Fibroblast of the conjunctiva (primary cell): ENCODE data around the gene SH3RF3.

Experiments used
- DNase-seq: peaks from one replicate; pipeline ENCODE4 v3.0.0-alpha.2; 2010; ENCODE audit warnings: low read depth

Gene SH3RF3

GRCh38 chr2:109243526-109244303 lies 114.7 kb downstream of the SH3RF3 start:
- no peak for DNase-seq

DNA sequence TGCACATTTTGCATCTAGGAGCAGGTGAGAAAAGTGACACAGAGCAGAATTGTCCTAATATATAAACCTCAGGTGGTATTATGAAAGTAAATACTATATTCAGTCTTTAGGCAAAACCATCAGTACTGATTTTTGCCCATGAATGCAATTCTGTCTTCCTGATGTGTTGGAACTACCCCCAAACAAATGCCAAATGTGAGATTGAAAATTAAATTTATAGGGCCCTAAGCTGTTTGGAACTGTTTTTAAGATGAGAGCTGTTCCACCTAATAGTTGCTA lies 115.2 kb downstream of the SH3RF3 start:
- no peak for DNase-seq

DNA sequence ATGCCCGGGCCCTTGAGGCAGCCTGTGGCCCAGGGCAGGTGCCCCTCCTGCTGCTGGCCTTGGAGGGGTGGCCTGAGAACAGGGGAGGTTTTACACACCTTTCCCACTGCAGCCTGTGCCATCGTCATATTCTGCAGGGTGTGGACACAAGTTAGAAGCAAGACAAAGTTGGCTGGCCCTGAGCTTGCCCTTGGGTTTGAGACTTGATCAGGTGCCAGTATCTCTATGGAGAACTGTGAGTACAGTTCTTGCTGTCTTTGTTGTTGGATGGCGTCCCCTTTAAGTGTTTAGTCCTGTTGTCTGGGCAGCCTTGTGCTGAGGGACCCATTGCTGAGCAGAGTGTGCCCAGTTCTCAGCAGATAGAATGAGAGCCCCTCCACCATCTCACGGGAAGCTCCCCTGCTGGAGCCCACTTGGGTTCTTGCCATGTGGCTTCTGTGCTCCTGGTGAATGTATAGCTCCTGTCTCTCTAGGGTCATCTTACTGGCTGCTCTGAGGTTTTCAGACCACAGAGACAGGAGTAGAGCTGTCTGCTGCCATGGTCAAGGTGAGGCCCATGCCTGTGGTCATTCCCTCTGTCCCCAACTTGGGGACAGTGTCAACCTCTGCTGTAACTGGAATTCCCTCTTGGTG lies 115.9 kb downstream of the SH3RF3 start:
- no peak for DNase-seq

- DNase-seq, result no peak
These were observed 117.2 kb downstream of the SH3RF3 start for GRCh38 chr2:109246176-109246575.

GRCh38 chr2:109246616-109247015 lies 117.6 kb downstream of the SH3RF3 start:
- no peak for DNase-seq

DNA sequence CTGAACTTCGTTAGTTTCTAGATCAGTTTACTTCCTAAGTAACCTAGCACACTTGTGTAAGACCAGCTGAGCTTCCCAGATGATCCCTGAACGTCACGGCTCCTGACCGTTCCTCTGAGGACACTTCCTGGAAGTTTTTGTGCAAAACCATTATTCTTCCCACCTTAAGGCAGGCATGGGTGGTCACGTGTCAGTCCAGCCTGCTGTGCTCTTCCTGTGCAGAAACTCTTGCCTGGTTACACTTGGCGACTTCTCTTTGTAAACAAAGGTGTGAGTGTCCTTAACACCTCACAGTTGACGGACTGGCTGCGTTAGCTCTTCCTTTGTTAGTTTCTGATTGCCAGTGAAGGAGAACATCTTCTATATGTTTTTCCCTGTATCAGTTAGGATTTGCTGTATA lies 118.3 kb downstream of the SH3RF3 start:
- DNase-seq, result no peak

GRCh38 chr2:109247812-109248211 lies 118.8 kb downstream of the SH3RF3 start:
- no peak for DNase-seq

- DNase-seq, result no peak
These were observed 119.6 kb downstream of the SH3RF3 start for GRCh38 chr2:109248590-109248989.

- no peak for DNase-seq
These were observed 124.2 kb downstream of the SH3RF3 start for GRCh38 chr2:109253217-109253616.

- no peak for DNase-seq
These were observed 125.3 kb downstream of the SH3RF3 start for GRCh38 chr2:109254174-109254904.

GRCh38 chr2:109255654-109256053 lies 126.6 kb downstream of the SH3RF3 start:
- no peak for DNase-seq

DNA sequence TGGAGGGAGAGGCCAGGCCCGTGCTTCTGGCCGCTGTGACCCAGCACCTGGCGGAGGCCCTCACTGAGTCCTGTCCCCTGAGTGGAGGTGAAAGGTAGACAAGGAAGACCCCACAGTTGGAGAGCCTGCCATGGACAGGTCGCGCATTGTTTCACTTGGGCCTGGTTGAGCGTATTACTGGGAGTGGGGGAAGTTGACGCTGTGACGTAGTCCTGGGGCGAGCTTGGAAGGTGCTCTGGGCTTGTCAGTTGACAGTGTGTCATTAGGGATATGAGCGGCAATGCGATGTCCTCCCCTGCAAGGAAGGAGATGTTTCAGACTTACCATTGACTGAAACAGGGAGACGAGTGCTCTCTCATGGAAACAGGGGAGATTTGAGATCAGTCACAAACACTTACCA lies 127.1 kb downstream of the SH3RF3 start:
- no peak for DNase-seq

DNA sequence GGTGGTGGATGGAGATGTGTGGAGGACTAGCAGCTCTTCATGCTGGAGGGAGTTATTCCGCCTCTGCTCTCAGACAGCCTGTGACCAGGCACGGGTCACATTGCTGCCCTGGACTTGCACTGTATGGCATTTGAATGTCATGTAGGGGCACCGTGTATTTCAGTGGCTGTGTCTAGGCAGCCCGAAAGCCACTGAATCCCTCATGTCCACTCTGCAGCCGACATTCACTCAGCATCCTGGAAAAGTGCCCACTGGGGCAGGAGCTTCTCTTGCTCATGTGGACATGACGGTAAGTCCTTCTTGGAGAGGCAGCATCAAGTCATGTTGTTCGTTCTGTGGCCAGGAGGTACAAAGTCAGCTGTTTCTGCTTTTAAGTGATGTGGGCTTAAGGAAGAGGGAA lies 127.9 kb downstream of the SH3RF3 start:
- DNase-seq, result no peak

GRCh38 chr2:109257653-109258052 lies 128.6 kb downstream of the SH3RF3 start:
- no peak for DNase-seq

DNA sequence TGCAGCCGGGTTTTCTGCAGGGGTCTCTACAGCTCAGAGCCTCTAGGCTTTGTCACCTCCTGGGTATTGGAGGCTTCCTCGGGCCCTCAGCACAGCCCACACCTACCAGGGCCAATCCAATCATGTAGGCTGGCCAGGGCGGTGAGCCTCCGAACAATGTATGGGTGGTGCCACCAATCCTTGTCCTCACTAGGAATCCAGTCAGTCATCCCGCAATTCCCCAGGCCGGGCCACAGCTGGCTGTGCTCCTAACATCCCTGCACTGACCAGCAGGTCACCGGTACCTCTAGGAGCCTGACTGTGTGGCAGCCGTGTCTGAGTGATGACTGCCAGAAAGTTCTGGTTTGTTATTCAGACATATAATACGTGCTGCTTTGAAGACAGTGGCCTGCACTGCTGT lies 129.4 kb downstream of the SH3RF3 start:
- DNase-seq, result no peak

- DNase-seq, result no peak
These were observed 130.0 kb downstream of the SH3RF3 start for GRCh38 chr2:109258905-109259540.

DNA sequence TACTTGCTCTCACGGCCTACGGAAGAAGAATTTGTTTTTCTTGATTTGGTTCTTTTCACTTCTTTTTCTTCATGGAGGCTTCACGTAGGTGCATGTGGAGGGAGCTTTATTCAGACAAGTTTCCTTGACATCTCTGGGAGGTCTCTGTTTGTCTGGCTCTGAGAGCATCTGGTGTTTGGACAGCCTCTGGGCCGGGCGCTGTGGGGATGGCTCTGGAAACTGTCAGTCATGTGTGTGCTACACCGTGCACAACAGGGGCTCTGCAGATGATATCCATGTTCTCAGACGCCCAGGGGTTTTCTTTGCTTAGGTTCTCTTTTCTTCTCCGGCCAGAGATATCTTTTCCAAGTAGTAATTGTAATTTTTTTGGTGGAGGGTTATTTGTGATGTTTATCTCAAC lies 130.7 kb downstream of the SH3RF3 start:
- DNase-seq, result no peak

DNA sequence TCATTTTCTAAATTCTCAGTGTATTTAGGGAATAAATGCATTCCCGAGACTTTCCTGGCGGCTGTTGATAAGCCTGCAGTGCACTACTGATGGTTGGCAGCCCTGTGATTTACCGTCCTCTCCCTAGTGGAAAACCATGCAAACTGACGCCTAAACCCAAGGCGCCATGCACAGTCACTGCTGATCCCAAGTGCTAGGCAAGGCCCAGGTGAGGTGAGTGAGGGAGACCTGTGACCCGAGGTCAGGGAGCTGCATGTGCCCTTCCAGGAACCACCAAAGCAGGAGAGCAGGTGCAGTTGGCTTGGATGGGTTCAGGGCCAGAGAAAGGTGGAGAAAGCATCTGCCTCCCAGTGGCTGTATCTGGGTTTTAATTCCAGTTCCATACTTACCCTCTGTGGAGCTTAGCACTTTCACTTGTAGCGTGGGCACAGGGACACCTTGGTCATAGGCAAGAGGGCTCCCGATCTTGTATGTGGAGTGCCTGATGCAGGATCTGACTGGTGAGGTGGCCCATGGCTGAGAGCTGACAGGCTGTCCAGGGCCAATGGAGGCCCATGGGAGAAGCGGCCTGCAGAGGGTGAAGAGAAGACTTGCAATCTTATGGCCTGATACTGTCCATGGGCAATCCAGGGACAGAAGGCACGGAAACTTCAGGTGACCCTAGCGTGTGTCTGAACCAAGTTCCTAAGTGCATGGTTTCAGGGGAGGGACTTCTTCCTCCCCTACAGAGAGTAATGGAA lies 131.3 kb downstream of the SH3RF3 start:
- no peak for DNase-seq

- DNase-seq, result no peak
These were observed 132.1 kb downstream of the SH3RF3 start for GRCh38 chr2:109260886-109261700.

GRCh38 chr2:109261906-109262631 lies 133.1 kb downstream of the SH3RF3 start:
- no peak for DNase-seq
